ENCODE results near the gene THRA. TPM values are rescaled to one million over a fixed set of nuclear protein-coding genes. Genes with fewer than 3 reads are reported as not detected.

Gene THRA, protein sequence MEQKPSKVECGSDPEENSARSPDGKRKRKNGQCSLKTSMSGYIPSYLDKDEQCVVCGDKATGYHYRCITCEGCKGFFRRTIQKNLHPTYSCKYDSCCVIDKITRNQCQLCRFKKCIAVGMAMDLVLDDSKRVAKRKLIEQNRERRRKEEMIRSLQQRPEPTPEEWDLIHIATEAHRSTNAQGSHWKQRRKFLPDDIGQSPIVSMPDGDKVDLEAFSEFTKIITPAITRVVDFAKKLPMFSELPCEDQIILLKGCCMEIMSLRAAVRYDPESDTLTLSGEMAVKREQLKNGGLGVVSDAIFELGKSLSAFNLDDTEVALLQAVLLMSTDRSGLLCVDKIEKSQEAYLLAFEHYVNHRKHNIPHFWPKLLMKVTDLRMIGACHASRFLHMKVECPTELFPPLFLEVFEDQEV
- total RNA-seq, result 74.7 TPM
- long read RNA-seq, full-length matches to known transcripts, result 5 of 37 reads
- long read RNA-seq, partial matches to known transcripts, result 18 of 37 reads
- long read RNA-seq, other reads (novel, unspliced or antisense), result 14 of 37 reads

- no peak for DNase-seq (ENCODE audit: low spot score)
These were observed at the start of gene THRA for GRCh38 chr17:40062329-40063186. Gene THRA, plus strand, starts transcription at chr17:40062965. Its CDS starts 11,524 bp downstream, at chr17:40074489.

GRCh38 chr17:40014375-40014980 is 48.3 kb upstream of the THRA start:
- no peak for DNase-seq (ENCODE audit: low spot score)

GRCh38 chr17:40015005-40015997 is 47.5 kb upstream of the THRA start, which contains the start of gene CSF3:
Gene CSF3, plus strand, starts transcription at chr17:40015440. Its CDS starts 35 bp downstream, at chr17:40015475.
- DNase-seq (ENCODE audit: low spot score), result no peak

DNA sequence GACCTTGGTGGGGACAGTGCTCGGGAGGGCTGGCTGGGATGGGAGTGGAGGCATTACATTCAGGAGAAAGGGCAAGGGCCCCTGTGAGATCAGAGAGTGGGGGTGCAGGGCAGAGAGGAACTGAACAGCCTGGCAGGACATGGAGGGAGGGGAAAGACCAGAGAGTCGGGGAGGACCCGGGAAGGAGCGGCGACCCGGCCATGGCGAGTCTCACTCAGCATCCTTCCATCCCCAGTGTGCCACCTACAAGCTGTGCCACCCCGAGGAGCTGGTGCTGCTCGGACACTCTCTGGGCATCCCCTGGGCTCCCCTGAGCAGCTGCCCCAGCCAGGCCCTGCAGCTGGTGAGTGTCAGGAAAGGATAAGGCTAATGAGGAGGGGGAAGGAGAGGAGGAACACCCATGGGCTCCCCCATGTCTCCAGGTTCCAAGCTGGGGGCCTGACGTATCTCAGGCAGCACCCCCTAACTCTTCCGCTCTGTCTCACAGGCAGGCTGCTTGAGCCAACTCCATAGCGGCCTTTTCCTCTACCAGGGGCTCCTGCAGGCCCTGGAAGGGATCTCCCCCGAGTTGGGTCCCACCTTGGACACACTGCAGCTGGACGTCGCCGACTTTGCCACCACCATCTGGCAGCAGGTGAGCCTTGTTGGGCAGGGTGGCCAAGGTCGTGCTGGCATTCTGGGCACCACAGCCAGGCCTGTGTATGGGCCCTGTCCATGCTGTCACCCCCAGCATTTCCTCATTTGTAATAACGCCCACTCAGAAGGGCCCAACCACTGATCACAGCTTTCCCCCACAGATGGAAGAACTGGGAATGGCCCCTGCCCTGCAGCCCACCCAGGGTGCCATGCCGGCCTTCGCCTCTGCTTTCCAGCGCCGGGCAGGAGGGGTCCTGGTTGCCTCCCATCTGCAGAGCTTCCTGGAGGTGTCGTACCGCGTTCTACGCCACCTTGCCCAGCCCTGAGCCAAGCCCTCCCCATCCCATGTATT is 46.5 kb upstream of the THRA start:
- DNase-seq (ENCODE audit: low spot score), result no peak

DNA sequence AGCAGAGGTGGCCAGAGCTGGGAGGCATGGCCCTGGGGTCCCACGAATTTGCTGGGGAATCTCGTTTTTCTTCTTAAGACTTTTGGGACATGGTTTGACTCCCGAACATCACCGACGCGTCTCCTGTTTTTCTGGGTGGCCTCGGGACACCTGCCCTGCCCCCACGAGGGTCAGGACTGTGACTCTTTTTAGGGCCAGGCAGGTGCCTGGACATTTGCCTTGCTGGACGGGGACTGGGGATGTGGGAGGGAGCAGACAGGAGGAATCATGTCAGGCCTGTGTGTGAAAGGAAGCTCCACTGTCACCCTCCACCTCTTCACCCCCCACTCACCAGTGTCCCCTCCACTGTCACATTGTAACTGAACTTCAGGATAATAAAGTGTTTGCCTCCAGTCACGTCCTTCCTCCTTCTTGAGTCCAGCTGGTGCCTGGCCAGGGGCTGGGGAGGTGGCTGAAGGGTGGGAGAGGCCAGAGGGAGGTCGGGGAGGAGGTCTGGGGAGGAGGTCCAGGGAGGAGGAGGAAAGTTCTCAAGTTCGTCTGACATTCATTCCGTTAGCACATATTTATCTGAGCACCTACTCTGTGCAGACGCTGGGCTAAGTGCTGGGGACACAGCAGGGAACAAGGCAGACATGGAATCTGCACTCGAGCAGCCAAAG is 45.2 kb upstream of the THRA start:
- no peak for DNase-seq (ENCODE audit: low spot score)

DNA sequence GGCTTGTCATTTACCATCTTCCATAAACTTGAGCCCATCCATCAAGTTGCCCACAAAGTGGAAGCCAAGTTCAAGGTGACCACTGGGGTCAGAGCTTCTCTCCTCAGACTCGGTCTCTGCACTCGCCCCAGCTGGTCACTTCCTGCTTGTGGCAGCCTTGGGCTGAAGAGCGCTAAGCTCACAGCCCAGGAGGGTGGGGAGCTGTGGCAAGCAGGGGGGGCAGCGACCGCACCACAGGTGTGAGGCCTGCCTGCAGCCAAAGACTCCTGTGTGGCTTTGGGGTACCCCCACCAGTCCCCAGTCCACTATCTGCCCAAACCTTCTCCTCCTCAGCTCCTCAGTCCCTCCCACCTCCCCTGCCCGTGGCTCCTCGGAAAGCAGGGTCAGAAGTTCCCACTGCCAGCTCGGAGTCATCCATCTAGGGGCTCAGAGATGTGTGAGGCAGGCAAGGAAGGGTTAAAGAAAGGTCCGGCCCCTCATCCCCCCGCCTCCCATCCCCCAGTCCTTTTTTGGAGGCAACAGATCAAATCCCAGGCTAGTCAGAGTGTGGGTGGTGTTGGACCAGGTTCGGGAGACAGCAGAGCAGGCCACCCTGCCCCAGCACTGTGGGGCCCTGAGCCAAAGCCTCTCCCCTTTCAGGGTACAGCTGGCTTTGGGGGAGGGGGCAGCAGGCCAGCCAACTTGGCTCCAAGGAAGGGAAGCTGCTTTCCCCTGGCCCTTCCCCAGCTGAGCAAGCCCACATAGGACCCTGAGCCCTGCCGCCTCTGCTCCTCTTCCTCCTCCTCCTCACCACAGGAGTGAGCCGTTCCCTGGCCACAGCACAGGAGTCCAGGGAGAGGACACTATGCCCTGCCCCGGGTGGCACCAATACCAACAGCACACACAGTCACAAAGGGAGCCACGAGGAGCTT is 44.3 kb upstream of the THRA start:
- DNase-seq (ENCODE audit: low spot score), result no peak

DNA sequence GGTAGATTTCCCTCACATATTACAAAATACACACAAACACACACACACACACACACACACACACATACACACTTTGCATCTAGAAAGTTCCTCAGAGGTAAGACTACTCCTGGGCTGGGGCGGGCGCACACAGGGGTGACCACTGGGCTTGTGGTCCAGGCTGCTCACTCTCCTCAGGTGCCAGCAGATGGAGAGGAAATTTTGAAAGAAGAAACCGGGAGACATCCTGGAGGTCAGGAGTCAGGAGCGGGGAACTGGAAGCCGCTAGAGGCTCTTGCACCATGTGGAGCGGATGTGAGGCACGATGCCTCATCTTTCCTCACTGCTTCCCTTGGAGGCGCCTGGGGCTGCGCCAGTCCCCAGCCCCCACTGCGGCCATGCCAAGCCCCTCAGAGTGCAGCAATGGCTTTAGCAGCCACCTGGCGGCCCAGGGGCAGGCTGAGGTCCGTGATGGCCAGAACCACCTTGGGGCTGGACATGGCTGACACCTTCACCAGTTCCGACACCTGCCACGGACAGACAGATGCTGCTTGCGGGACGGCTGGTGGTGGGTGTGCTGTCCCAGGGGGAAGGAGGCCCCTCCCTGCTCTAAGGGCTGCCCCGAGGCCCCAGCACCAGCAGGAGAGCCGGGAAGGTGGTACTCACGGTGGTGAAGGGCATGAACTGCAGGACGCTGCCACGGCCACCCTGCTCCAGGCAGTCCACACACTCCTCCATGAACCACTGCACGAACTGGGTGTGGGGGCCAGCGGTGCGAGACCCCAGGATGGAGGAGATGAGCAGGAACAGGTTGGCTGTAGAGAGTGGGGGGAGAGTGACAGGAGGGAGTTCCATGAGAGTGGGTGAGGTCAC is 43.4 kb upstream of the THRA start:
- DNase-seq (ENCODE audit: low spot score), result no peak

GRCh38 chr17:40020146-40020545 is 42.6 kb upstream of the THRA start:
- no peak for DNase-seq (ENCODE audit: low spot score)

DNA sequence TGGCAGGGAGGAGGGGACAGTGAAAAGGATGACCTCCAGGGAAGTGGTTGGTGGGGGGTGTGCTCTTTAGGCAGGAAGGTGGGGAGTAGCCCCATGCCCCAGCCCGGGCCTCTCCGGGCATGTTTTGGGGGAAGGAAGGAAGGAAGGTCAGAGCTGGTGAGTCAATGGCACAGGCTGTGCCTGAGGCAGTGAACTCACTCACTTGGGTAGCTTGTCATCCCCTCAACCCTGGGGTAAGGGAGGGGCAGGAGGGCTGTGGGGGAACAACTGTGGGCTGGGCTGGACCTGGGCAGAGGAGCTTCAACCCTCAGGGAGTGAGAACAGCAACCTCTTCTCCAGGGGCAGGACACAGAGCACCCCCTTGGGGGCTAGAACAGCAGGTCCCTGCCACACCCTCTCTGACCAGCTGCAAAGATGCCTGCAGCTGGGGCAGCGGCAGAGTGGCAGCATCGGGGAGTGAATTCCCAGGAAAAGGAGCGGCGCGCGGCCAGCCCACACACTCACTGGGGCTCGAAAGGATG is 41.3 kb upstream of the THRA start:
- no peak for DNase-seq (ENCODE audit: low spot score)

GRCh38 chr17:40022497-40022896 is 40.3 kb upstream of the THRA start:
- no peak for DNase-seq (ENCODE audit: low spot score)

- no peak for DNase-seq (ENCODE audit: low spot score)
These were observed 39.7 kb upstream of the THRA start for GRCh38 chr17:40022961-40023541.

DNA sequence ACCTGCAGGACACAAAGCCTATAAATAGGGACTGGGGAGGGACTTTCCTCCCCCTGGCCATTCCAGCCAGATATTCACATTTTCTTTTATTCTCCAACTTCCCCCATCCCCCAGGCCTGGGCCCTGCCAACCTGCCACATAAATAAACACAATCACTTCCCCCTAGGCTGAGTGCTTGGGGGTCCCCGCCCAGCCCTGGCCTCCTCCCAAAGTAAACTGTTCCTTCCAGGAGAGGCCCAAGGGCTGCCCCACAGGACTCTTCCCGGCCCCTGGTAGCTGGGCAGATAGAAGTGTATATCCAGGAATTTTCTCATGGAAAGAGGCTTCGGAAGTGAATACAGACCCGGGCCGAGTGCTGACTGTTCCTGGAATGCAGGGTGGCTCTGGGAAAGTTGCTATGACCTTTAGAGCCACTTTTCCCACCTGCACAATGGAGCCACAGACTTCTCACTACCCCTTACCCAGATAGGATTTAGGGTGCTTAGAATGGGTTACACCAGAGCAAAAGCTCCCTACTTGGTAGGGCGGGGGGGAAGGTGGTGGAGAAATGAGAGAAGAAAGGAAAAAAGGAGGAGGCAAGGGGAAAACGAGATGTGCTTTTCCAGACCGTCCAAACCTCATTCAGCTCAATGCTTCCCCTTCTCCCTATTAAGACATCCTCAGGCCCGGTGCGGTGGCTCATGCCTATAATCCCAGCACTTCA is 39.0 kb upstream of the THRA start:
- no peak for DNase-seq (ENCODE audit: low spot score)

GRCh38 chr17:40024901-40025300 is 37.9 kb upstream of the THRA start:
- DNase-seq (ENCODE audit: low spot score), result no peak

GRCh38 chr17:40025559-40025958 is 37.2 kb upstream of the THRA start:
- no peak for DNase-seq (ENCODE audit: low spot score)
